Transverse colon (tissue), 4 donors: ENCODE results near the gene DSCAM.

Experiments
- CTCF ChIP-seq, 5 experiments: fragments of 200-600 bp in 3 of 5; fragments of 450-650 bp in 2 of 5; sonication (generic) in 3 of 5; IDR thresholded peaks; 1 replicate in 2 of 5; 2 replicates in 3 of 5; pipeline ENCODE4 v1.5.1; 2016 to 2017; ENCODE audit warnings: antibody characterized with exemption in 5 of 5, inconsistent platforms in 3 of 5, mild to moderate bottlenecking in 2 of 5, moderate library complexity in 1 of 5
- POLR2A ChIP-seq: fragments of 450-650 bp; IDR thresholded peaks from one replicate; pipeline ENCODE4 v1.6.1; 2016; ENCODE audit warnings: antibody characterized with exemption, mild to moderate bottlenecking, moderate library complexity
- POLR2AphosphoS5 ChIP-seq, 3 donors: sonication (generic); formaldehyde crosslinking; IDR thresholded peaks; one replicate each; pipeline ENCODE4 v1.6.1; 2016; ENCODE audit warnings: antibody characterized with exemption in 3 of 3

DNA sequence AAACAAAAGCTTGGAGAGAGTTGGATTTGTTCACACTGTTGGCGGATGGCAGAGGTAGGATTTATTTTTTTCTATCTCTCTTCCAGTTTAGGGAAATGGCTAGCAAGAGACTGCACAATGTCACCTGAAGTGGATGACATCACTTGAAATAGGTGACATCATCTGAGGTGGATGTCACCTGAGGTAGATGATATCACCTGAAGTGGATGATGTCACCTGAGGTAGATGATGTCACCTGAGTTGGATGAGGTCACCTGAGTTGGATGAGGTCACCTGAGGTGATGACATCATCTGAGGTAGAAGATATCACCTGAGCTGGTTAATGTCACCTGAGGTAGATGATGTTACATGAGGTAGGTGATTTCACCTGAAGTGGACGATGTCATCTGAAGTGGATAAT lies 413.4 kb downstream of the DSCAM start:
- no peak for TF ChIP-seq POLR2AphosphoS5 (IDR thresholded peaks at IDR 0.05)
- no peak for TF ChIP-seq CTCF (IDR thresholded peaks at IDR 0.05)
- no peak for TF ChIP-seq POLR2A
